C4-2B (cell line): ENCODE results near the gene TSPAN4.

Experiments
- CTCF ChIP-seq: fragments of 450-650 bp; conservative IDR thresholded peaks from 2 replicates; pipeline ENCODE4 v1.5.1; 2017; ENCODE audit warnings: mild to moderate bottlenecking
- ZFX ChIP-seq: fragments of 450-650 bp; IDR thresholded peaks from 2 replicates; pipeline ENCODE4 v1.6.1; 2017

- TF ChIP-seq CTCF, result no peak
- TF ChIP-seq ZFX, result no peak
These were observed 40.5 kb upstream of the TSPAN4 start for GRCh38 chr11:802018-802617.
